ENCODE measurements around the gene NDFIP1. TPM values are rescaled to one million over a fixed set of nuclear protein-coding genes. Genes with fewer than 3 reads are reported as not detected.
A peak's percentile ranks its signal among the peaks of the same experiment; 100 is the strongest.

The NDFIP1 gene
- total RNA-seq, 1 donor from 2014 or later, result 118 TPM

- Mint-ChIP-seq H3K4me3 (ENCODE audit: low read depth) (peak overlapping the region; percentile 98), H3K9me3 (no peaks in the 10 kb centered on the region), H3K27me3 (ENCODE audit: low read depth) (no peaks in the 10 kb centered on the region), H3K36me3 (ENCODE audit: low read depth) (peaks cover 51% of the 10 kb centered on the region), H3K27ac (no peak overlapping the region), H3K4me1 (ENCODE audit: low read depth) (peaks cover 57% of the 10 kb centered on the region)
- intact Hi-C loops (cut with micrococcal nuclease), result loop anchor here (2.0 kb wide), 1 partner anchor 14 kb away; no protein-coding TSS in a partner anchor
- no peak for DNase-seq (ENCODE audit: low spot score)
These were observed 2.6 kb downstream of the NDFIP1 start for GRCh38 chr5:142110988-142111687.

- no peak for DNase-seq (ENCODE audit: low spot score)
- peaks cover 63% of the 10 kb centered on the region for H3K36me3 Mint-ChIP-seq (ENCODE audit: low read depth)
- no peak overlapping the region for H3K27ac Mint-ChIP-seq
- no peaks in the 10 kb centered on the region for H3K9me3 Mint-ChIP-seq
- intact Hi-C loops (cut with micrococcal nuclease), result no loop called here
- H3K4me1 Mint-ChIP-seq (ENCODE audit: low read depth), result peaks cover 60% of the 10 kb centered on the region
- H3K27me3 Mint-ChIP-seq (ENCODE audit: low read depth), result no peaks in the 10 kb centered on the region
- no peak overlapping the region for H3K4me3 Mint-ChIP-seq (ENCODE audit: low read depth)
These were observed 6.1 kb downstream of the NDFIP1 start for GRCh38 chr5:142114687-142115086.

GRCh38 chr5:142115937-142116614 lies 7.5 kb downstream of the NDFIP1 start:
- Mint-ChIP-seq H3K4me1 (ENCODE audit: low read depth) (peaks cover 64% of the 10 kb centered on the region), H3K36me3 (ENCODE audit: low read depth) (peaks cover 59% of the 10 kb centered on the region), H3K9me3 (no peaks in the 10 kb centered on the region), H3K4me3 (ENCODE audit: low read depth) (no peak overlapping the region), H3K27me3 (ENCODE audit: low read depth) (no peaks in the 10 kb centered on the region), H3K27ac (no peak overlapping the region)
- DNase-seq (ENCODE audit: low spot score), result no peak
- intact Hi-C loops (cut with micrococcal nuclease), result no loop called here

GRCh38 chr5:142117579-142118151 lies 9.1 kb downstream of the NDFIP1 start:
- H3K27ac Mint-ChIP-seq, result no peak overlapping the region
- intact Hi-C loops (cut with micrococcal nuclease), result no loop called here
- H3K36me3 Mint-ChIP-seq (ENCODE audit: low read depth), result peaks cover 64% of the 10 kb centered on the region
- no peak overlapping the region for H3K4me3 Mint-ChIP-seq (ENCODE audit: low read depth)
- peaks cover 64% of the 10 kb centered on the region for H3K4me1 Mint-ChIP-seq (ENCODE audit: low read depth)
- H3K27me3 Mint-ChIP-seq (ENCODE audit: low read depth), result no peaks in the 10 kb centered on the region
- DNase-seq (ENCODE audit: low spot score), result no peak
- no peaks in the 10 kb centered on the region for H3K9me3 Mint-ChIP-seq

GRCh38 chr5:142118155-142118686 lies 9.6 kb downstream of the NDFIP1 start:
- intact Hi-C loops (cut with micrococcal nuclease), result no loop called here
- Mint-ChIP-seq H3K4me3 (ENCODE audit: low read depth) (no peak overlapping the region), H3K36me3 (ENCODE audit: low read depth) (peaks cover 62% of the 10 kb centered on the region), H3K27ac (peak overlapping the region; percentile 6), H3K9me3 (no peaks in the 10 kb centered on the region), H3K4me1 (ENCODE audit: low read depth) (peaks cover 59% of the 10 kb centered on the region), H3K27me3 (ENCODE audit: low read depth) (no peaks in the 10 kb centered on the region)
- DNase-seq (ENCODE audit: low spot score), result no peak

GRCh38 chr5:142119051-142119625 lies 10.6 kb downstream of the NDFIP1 start:
- Mint-ChIP-seq H3K9me3 (peaks cover 3% of the 10 kb centered on the region), H3K27ac (no peak overlapping the region), H3K36me3 (ENCODE audit: low read depth) (peaks cover 64% of the 10 kb centered on the region), H3K4me1 (ENCODE audit: low read depth) (peaks cover 55% of the 10 kb centered on the region), H3K4me3 (ENCODE audit: low read depth) (no peak overlapping the region), H3K27me3 (ENCODE audit: low read depth) (no peaks in the 10 kb centered on the region)
- DNase-seq (ENCODE audit: low spot score), result no peak
- intact Hi-C loops (cut with micrococcal nuclease), result no loop called here

GRCh38 chr5:142120247-142120935 lies 11.8 kb downstream of the NDFIP1 start:
- no peak for DNase-seq (ENCODE audit: low spot score)
- peak overlapping the region; percentile 38 for H3K4me3 Mint-ChIP-seq (ENCODE audit: low read depth)
- H3K9me3 Mint-ChIP-seq, result peaks cover 7% of the 10 kb centered on the region
- intact Hi-C loops (cut with micrococcal nuclease), result no loop called here
- H3K36me3 Mint-ChIP-seq (ENCODE audit: low read depth), result peaks cover 69% of the 10 kb centered on the region
- H3K27me3 Mint-ChIP-seq (ENCODE audit: low read depth), result no peaks in the 10 kb centered on the region
- no peak overlapping the region for H3K27ac Mint-ChIP-seq
- H3K4me1 Mint-ChIP-seq (ENCODE audit: low read depth), result peaks cover 51% of the 10 kb centered on the region

- peaks cover 7% of the 10 kb centered on the region for H3K9me3 Mint-ChIP-seq
- no peak for DNase-seq (ENCODE audit: low spot score)
- peaks cover 79% of the 10 kb centered on the region for H3K36me3 Mint-ChIP-seq (ENCODE audit: low read depth)
- peaks cover 50% of the 10 kb centered on the region for H3K4me1 Mint-ChIP-seq (ENCODE audit: low read depth)
- H3K27me3 Mint-ChIP-seq (ENCODE audit: low read depth), result no peaks in the 10 kb centered on the region
- intact Hi-C loops (cut with micrococcal nuclease), result no loop called here
- no peak overlapping the region for H3K4me3 Mint-ChIP-seq (ENCODE audit: low read depth)
- H3K27ac Mint-ChIP-seq, result no peak overlapping the region
These were observed 13.5 kb downstream of the NDFIP1 start for GRCh38 chr5:142122121-142122520.

GRCh38 chr5:142125378-142125777 lies 16.8 kb downstream of the NDFIP1 start:
- Mint-ChIP-seq H3K27me3 (ENCODE audit: low read depth) (no peaks in the 10 kb centered on the region), H3K36me3 (ENCODE audit: low read depth) (peaks cover 77% of the 10 kb centered on the region), H3K27ac (no peak overlapping the region)

GRCh38 chr5:142125963-142126362 lies 17.4 kb downstream of the NDFIP1 start:
- Mint-ChIP-seq H3K4me3 (ENCODE audit: low read depth) (no peak overlapping the region), H3K27me3 (ENCODE audit: low read depth) (no peaks in the 10 kb centered on the region), H3K9me3 (peaks cover 7% of the 10 kb centered on the region), H3K4me1 (ENCODE audit: low read depth) (peaks cover 48% of the 10 kb centered on the region), H3K36me3 (ENCODE audit: low read depth) (peaks cover 75% of the 10 kb centered on the region), H3K27ac (no peak overlapping the region)
- no peak for DNase-seq (ENCODE audit: low spot score)
- intact Hi-C loops (cut with micrococcal nuclease), result loop anchor here (2.0 kb wide), 1 partner anchor 15 kb away; no protein-coding TSS in a partner anchor

More at GRCh38 chr5:142125378-142125777, 16.8 kb downstream of the NDFIP1 start:
- Mint-ChIP-seq H3K4me1 (ENCODE audit: low read depth) (peaks cover 53% of the 10 kb centered on the region), H3K4me3 (ENCODE audit: low read depth) (no peak overlapping the region), H3K9me3 (peaks cover 7% of the 10 kb centered on the region)
- intact Hi-C loops (cut with micrococcal nuclease), result loop anchor here (2.0 kb wide), 1 partner anchor 15 kb away; no protein-coding TSS in a partner anchor
- no peak for DNase-seq (ENCODE audit: low spot score)

GRCh38 chr5:142128675-142129208 lies 20.2 kb downstream of the NDFIP1 start:
- peak overlapping the region; percentile 69 for H3K27ac Mint-ChIP-seq
- H3K9me3 Mint-ChIP-seq, result peaks cover 7% of the 10 kb centered on the region
- peaks cover 52% of the 10 kb centered on the region for H3K36me3 Mint-ChIP-seq (ENCODE audit: low read depth)
- H3K4me1 Mint-ChIP-seq (ENCODE audit: low read depth), result peaks cover 43% of the 10 kb centered on the region
- H3K4me3 Mint-ChIP-seq (ENCODE audit: low read depth), result peak overlapping the region; percentile 38
- H3K27me3 Mint-ChIP-seq (ENCODE audit: low read depth), result no peaks in the 10 kb centered on the region
- DNase-seq (ENCODE audit: low spot score), result no peak
- intact Hi-C loops (cut with micrococcal nuclease), result no loop called here

All from activated T-helper 2 cell treated with anti-CD3 and anti-CD28 coated beads, Interferon-gamma antibody, Interleukin-2, Interleukin-4, amounts not matched to agents 10 μg/mL and 5 μg/mL and 100 μg/mL, durations not matched to agents 14 hours and 24 hours and 36 hours (primary cell).